ENCODE data around the gene SEC61A1. TPM values are rescaled to one million over a fixed set of nuclear protein-coding genes. Genes with fewer than 3 reads are reported as not detected.

SEC61A1 gene
- total RNA-seq, 1 donor from 2014 or later = 205 TPM

GRCh38 chr3:128067489-128067888 is 15.3 kb downstream of the SEC61A1 start:
- no peak overlapping the region for H3K27ac Mint-ChIP-seq
- peaks cover 51% of the 10 kb centered on the region for H3K36me3 Mint-ChIP-seq
- TF ChIP-seq, protein P1, sequence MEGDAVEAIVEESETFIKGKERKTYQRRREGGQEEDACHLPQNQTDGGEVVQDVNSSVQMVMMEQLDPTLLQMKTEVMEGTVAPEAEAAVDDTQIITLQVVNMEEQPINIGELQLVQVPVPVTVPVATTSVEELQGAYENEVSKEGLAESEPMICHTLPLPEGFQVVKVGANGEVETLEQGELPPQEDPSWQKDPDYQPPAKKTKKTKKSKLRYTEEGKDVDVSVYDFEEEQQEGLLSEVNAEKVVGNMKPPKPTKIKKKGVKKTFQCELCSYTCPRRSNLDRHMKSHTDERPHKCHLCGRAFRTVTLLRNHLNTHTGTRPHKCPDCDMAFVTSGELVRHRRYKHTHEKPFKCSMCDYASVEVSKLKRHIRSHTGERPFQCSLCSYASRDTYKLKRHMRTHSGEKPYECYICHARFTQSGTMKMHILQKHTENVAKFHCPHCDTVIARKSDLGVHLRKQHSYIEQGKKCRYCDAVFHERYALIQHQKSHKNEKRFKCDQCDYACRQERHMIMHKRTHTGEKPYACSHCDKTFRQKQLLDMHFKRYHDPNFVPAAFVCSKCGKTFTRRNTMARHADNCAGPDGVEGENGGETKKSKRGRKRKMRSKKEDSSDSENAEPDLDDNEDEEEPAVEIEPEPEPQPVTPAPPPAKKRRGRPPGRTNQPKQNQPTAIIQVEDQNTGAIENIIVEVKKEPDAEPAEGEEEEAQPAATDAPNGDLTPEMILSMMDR (IDR thresholded peaks at IDR 0.05; ENCODE audit: unreplicated experiment) = no peak
- no peaks in the 10 kb centered on the region for H3K4me1 Mint-ChIP-seq
- no peak overlapping the region for H3K4me3 Mint-ChIP-seq
- no peaks in the 10 kb centered on the region for H3K9me3 Mint-ChIP-seq
- no peaks in the 10 kb centered on the region for H3K27me3 Mint-ChIP-seq (ENCODE audit: low read depth)
- DNase-seq (ENCODE audit: low spot score in 2 of 2, unreplicated experiment in 2 of 2) = no peak

DNA sequence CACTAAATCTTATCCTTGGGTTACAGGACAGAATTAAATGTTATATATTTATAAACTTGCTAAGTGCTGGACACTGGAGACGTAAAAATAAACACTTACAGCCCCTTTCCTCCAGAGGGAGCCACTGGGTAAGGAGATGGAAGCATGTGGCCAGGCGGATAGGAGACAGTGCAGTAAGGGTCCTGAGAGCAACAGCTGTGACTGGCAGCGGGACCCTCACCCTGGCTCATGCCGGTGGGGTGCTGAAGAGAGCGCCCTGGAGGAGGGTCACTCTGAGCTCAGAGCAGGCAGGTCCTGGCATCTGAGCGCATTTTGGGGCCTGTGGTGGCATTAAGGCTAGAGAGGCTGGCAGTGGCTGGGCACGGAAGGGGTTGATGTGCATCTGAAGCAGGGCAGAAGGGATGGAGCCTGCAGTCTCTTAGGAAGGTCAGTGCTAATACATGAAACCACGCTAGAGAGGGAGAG is 16.0 kb downstream of the SEC61A1 start:
- no peaks in the 10 kb centered on the region for H3K9me3 Mint-ChIP-seq
- H3K36me3 Mint-ChIP-seq = peaks cover 49% of the 10 kb centered on the region
- no peak for DNase-seq (ENCODE audit: low spot score in 2 of 2, unreplicated experiment in 2 of 2)
- H3K4me3 Mint-ChIP-seq = no peak overlapping the region
- H3K4me1 Mint-ChIP-seq = no peaks in the 10 kb centered on the region
- no peaks in the 10 kb centered on the region for H3K27me3 Mint-ChIP-seq (ENCODE audit: low read depth)
- peak overlapping the region; percentile 73 for H3K27ac Mint-ChIP-seq
- TF ChIP-seq, protein P1 (IDR thresholded peaks at IDR 0.05; ENCODE audit: unreplicated experiment) = peak; percentile 64

DNA sequence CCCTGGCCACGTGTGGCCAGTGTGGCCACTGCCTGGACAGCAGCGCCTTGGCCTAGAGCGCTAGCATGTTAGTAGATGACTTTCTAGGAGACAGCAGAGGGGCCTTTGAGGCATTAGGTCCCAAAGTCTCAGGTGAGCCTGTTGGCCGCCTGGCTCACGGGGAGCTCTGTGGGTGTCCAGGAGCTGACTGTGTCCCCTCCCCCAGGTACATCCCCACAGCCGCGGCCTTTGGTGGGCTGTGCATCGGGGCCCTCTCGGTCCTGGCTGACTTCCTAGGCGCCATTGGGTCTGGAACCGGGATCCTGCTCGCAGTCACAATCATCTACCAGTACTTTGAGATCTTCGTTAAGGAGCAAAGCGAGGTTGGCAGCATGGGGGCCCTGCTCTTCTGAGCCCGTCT is 17.0 kb downstream of the SEC61A1 start:
- DNase-seq (ENCODE audit: low spot score in 2 of 2, unreplicated experiment in 2 of 2) = no peak
- Mint-ChIP-seq H3K4me3 (no peak overlapping the region), H3K27me3 (ENCODE audit: low read depth) (no peaks in the 10 kb centered on the region), H3K27ac (no peak overlapping the region), H3K9me3 (no peaks in the 10 kb centered on the region), H3K4me1 (no peaks in the 10 kb centered on the region), H3K36me3 (peaks cover 42% of the 10 kb centered on the region)
- TF ChIP-seq, protein P1 (IDR thresholded peaks at IDR 0.05; ENCODE audit: unreplicated experiment) = no peak

DNA sequence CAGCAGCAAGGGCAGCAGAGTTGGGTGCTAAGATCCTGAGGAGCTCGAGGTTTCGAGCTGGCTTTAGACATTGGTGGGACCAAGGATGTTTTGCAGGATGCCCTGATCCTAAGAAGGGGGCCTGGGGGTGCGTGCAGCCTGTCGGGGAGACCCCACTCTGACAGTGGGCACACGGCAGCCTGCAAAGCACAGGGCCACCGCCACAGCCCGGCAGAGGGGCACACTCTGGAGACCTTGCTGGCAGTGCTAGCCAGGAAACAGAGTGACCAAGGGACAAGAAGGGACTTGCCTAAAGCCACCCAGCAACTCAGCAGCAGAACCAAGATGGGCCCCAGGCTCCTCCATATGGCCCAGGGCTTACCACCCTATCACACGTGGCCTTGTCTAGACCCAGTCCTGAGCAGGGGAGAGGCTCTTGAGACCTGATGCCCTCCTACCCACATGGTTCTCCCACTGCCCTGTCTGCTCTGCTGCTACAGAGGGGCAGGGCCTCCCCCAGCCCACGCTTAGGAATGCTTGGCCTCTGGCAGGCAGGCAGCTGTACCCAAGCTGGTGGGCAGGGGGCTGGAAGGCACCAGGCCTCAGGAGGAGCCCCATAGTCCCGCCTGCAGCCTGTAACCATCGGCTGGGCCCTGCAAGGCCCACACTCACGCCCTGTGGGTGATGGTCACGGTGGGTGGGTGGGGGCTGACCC is 18.8 kb downstream of the SEC61A1 start:
- H3K4me3 Mint-ChIP-seq = no peak overlapping the region
- H3K27me3 Mint-ChIP-seq (ENCODE audit: low read depth) = no peaks in the 10 kb centered on the region
- H3K36me3 Mint-ChIP-seq = peaks cover 33% of the 10 kb centered on the region
- peaks cover 8% of the 10 kb centered on the region for H3K4me1 Mint-ChIP-seq
- no peak overlapping the region for H3K27ac Mint-ChIP-seq
- TF ChIP-seq, protein P1 (IDR thresholded peaks at IDR 0.05; ENCODE audit: unreplicated experiment) = no peak
- no peaks in the 10 kb centered on the region for H3K9me3 Mint-ChIP-seq
- DNase-seq (ENCODE audit: low spot score in 2 of 2, unreplicated experiment in 2 of 2) = no peak

- peaks cover 8% of the 10 kb centered on the region for H3K4me1 Mint-ChIP-seq
- no peak for DNase-seq (ENCODE audit: low spot score in 2 of 2, unreplicated experiment in 2 of 2)
- H3K36me3 Mint-ChIP-seq = peaks cover 28% of the 10 kb centered on the region
- H3K4me3 Mint-ChIP-seq = no peak overlapping the region
- no peaks in the 10 kb centered on the region for H3K9me3 Mint-ChIP-seq
- H3K27me3 Mint-ChIP-seq (ENCODE audit: low read depth) = no peaks in the 10 kb centered on the region
- H3K27ac Mint-ChIP-seq = no peak overlapping the region
- TF ChIP-seq, protein P1 (IDR thresholded peaks at IDR 0.05; ENCODE audit: unreplicated experiment) = no peak
These were observed 19.7 kb downstream of the SEC61A1 start for GRCh38 chr3:128071771-128072453.
